ENCODE measurements around the gene ZNF236.
"Not testable (repeated sequence)": the region's sequence is repeated elsewhere in the genome, so short reads cannot be mapped to it uniquely, and the experiment has no call there.

The ZNF236 gene

GRCh38 chr18:76967299-76967698, 144.9 kb downstream of the ZNF236 start:
- in situ Hi-C loops (cut with HindIII; ENCODE audit: low sequenced_read_pairs): not testable (repeated sequence)

- in situ Hi-C loops (cut with HindIII; ENCODE audit: low sequenced_read_pairs): no loop called here
Observed at GRCh38 chr18:76967721-76968472, 145.5 kb downstream of the ZNF236 start.

GRCh38 chr18:76970770-76971559, 148.6 kb downstream of the ZNF236 start:
- in situ Hi-C loops (cut with HindIII; ENCODE audit: low sequenced_read_pairs): no loop called here

- in situ Hi-C loops (cut with HindIII; ENCODE audit: low sequenced_read_pairs): no loop called here
Observed at GRCh38 chr18:76972241-76972640, 149.9 kb downstream of the ZNF236 start.

GRCh38 chr18:76972846-76973519, 150.6 kb downstream of the ZNF236 start:
- in situ Hi-C loops (cut with HindIII; ENCODE audit: low sequenced_read_pairs): no loop called here

GRCh38 chr18:76973520-76974266, 151.3 kb downstream of the ZNF236 start:
- in situ Hi-C loops (cut with HindIII; ENCODE audit: low sequenced_read_pairs): no loop called here

GRCh38 chr18:76974386-76974785, 152.0 kb downstream of the ZNF236 start:
- in situ Hi-C loops (cut with HindIII; ENCODE audit: low sequenced_read_pairs): no loop called here

GRCh38 chr18:76975577-76976110, 153.3 kb downstream of the ZNF236 start:
- in situ Hi-C loops (cut with HindIII; ENCODE audit: low sequenced_read_pairs): no loop called here

- in situ Hi-C loops (cut with HindIII; ENCODE audit: low sequenced_read_pairs): no loop called here
Observed at GRCh38 chr18:76977108-76977621, 154.8 kb downstream of the ZNF236 start.

- in situ Hi-C loops (cut with HindIII; ENCODE audit: low sequenced_read_pairs): no loop called here
Observed at GRCh38 chr18:76977684-76978232, 155.4 kb downstream of the ZNF236 start.

GRCh38 chr18:76978616-76979015, 156.3 kb downstream of the ZNF236 start:
- in situ Hi-C loops (cut with HindIII; ENCODE audit: low sequenced_read_pairs): no loop called here

GRCh38 chr18:76979111-76979751, 156.9 kb downstream of the ZNF236 start:
- in situ Hi-C loops (cut with HindIII; ENCODE audit: low sequenced_read_pairs): no loop called here

GRCh38 chr18:76979906-76980305, 157.5 kb downstream of the ZNF236 start:
- in situ Hi-C loops (cut with HindIII; ENCODE audit: low sequenced_read_pairs): no loop called here

- in situ Hi-C loops (cut with HindIII; ENCODE audit: low sequenced_read_pairs): no loop called here
Observed at GRCh38 chr18:76980663-76981395, 158.5 kb downstream of the ZNF236 start.

- in situ Hi-C loops (cut with HindIII; ENCODE audit: low sequenced_read_pairs): no loop called here
Observed at GRCh38 chr18:76981396-76981968, 159.1 kb downstream of the ZNF236 start.

GRCh38 chr18:76982038-76982437, 159.7 kb downstream of the ZNF236 start:
- in situ Hi-C loops (cut with HindIII; ENCODE audit: low sequenced_read_pairs): no loop called here

- in situ Hi-C loops (cut with HindIII; ENCODE audit: low sequenced_read_pairs): no loop called here
Observed at GRCh38 chr18:76982841-76983583, 160.7 kb downstream of the ZNF236 start.

GRCh38 chr18:76983613-76984051, 161.3 kb downstream of the ZNF236 start:
- in situ Hi-C loops (cut with HindIII; ENCODE audit: low sequenced_read_pairs): no loop called here
